ENCODE results near the gene XPC. TPM values are rescaled to one million over a fixed set of nuclear protein-coding genes. Genes with fewer than 3 reads are reported as not detected.

XPC gene
- total RNA-seq, 1 experiment from 2014 or later: 30.3 TPM

DNA sequence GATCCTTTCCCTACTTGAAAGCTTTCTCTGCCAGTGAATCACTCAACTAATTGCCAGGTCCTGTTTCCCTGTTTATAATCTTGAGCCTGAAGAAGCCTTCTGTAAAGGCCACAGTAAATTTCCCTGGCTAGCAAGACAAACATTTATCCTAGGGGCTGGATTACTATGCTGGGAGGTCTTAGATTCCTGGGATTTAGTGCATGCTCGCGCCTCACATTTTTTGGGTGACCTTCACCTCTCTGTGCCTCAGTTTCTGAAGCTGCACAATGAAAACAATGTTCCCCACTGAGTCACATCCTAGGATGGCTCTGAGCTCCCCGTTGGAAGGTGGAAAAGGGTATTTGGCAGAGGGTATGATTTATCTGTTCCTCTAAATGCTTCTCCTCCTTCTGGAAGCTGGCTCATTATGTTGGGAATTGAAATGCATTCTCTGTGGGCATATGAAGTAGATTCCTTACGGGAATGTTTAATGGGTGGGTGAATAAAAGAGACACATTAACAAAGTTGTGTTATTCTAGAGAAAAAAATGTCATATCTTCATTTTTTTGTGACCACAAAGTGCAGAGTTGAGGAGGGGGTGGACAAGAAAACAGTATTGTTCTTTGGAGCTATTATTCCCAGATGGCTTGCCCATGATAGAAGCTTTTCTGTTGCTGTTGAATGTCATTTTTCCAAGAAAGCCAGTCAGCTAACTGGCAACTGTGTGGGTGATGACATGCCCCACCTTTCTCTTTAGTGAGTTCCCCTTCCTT is 32.6 kb upstream of the XPC start:
- no peaks in the 10 kb centered on the region for H3K36me3 ChIP-seq (ENCODE audit: insufficient read depth, low read length)
- H3K4me3 ChIP-seq (ENCODE audit: low read length): no peak overlapping the region
- H3K4me1 ChIP-seq (ENCODE audit: low read length): no peaks in the 10 kb centered on the region
- H3K27ac ChIP-seq (ENCODE audit: low read length): no peak overlapping the region
- H4K20me1 ChIP-seq (ENCODE audit: insufficient read depth, low read depth, low read length): no peaks in the 10 kb centered on the region
- H3K9me3 ChIP-seq (ENCODE audit: low read length): no peaks in the 10 kb centered on the region
- H3K27me3 ChIP-seq (ENCODE audit: low read length): no peaks in the 10 kb centered on the region
- H3K9ac ChIP-seq (ENCODE audit: low read length): no peak overlapping the region
- no peak overlapping the region for H3K4me2 ChIP-seq (ENCODE audit: low read depth, low read length, poor library complexity, severe bottlenecking)
- H3K9me2 ChIP-seq (replicated peaks; ENCODE audit: insufficient read depth, low read length): no peaks in the 10 kb centered on the region
- no peaks in the 10 kb centered on the region for H3K79me2 ChIP-seq (ENCODE audit: low read length)
- DNase-seq: no peak
- H2AFZ ChIP-seq (ENCODE audit: low read length): no peak overlapping the region

DNA sequence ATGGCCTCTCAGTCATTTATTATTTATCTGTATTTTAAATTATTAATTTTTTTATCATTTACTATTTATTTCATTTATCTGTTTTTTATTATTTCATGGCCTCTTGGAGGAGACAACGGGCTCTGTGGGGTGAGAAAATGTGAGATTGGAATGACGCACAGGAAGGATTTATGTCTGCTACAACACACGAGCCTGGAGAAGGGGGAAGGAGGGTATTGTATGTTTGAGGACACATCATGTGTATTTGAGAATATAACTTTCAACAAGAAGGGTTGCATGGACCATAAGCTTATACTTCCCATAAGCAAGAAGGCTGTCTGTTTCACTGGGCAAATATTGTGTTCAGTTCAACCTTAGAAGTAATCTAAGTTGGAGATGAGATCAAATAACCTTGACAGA is 31.9 kb upstream of the XPC start:
- Histone ChIP-seq H3K4me1 (ENCODE audit: low read length) (no peaks in the 10 kb centered on the region), H3K36me3 (ENCODE audit: insufficient read depth, low read length) (no peaks in the 10 kb centered on the region), H3K79me2 (ENCODE audit: low read length) (no peaks in the 10 kb centered on the region), H3K9ac (ENCODE audit: low read length) (no peak overlapping the region), H2AFZ (ENCODE audit: low read length) (no peak overlapping the region), H3K4me3 (ENCODE audit: low read length) (no peak overlapping the region), H3K4me2 (ENCODE audit: low read depth, low read length, poor library complexity, severe bottlenecking) (no peak overlapping the region), H3K9me3 (ENCODE audit: low read length) (no peaks in the 10 kb centered on the region), H4K20me1 (ENCODE audit: insufficient read depth, low read depth, low read length) (no peaks in the 10 kb centered on the region), H3K9me2 (replicated peaks; ENCODE audit: insufficient read depth, low read length) (no peaks in the 10 kb centered on the region), H3K27me3 (ENCODE audit: low read length) (no peaks in the 10 kb centered on the region), H3K27ac (ENCODE audit: low read length) (no peak overlapping the region)
- no peak for DNase-seq

DNA sequence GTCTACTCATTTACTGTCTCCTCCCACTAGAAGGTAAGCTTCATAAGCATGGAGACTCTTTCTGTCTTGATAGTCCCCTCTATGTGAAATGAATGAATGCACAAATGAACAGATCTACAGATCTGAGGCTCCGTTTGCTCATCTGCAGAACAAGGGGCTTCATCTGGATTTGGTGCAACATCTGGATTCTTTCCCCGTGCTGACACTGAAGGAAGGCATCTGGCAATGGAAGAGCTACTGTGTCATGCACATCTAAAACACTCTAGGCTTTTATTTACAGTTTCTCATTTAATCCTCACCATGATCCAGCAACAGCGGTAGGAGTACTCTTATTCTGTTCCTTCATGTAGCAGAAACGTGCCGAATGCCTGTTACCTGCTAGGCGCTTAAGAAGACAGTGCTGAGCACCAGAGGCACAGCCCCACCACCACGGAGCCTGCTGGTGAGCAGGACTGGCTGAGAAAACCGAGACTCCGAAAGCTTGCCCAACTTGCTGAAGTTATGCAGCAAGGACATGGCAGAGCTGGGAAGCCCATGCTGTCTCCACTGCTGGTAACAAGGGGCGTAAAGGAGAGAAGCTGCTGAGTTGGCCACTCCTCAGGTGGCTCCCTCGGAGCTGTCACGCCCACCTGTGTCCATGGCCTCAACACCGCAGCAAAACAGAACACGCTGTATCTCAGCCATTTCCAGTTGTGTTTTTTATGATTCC is 31.3 kb upstream of the XPC start:
- DNase-seq: no peak
- Histone ChIP-seq H3K9ac (ENCODE audit: low read length) (no peak overlapping the region), H3K4me1 (ENCODE audit: low read length) (no peaks in the 10 kb centered on the region), H3K9me2 (replicated peaks; ENCODE audit: insufficient read depth, low read length) (no peaks in the 10 kb centered on the region), H3K79me2 (ENCODE audit: low read length) (no peaks in the 10 kb centered on the region), H3K4me3 (ENCODE audit: low read length) (no peak overlapping the region), H3K27me3 (ENCODE audit: low read length) (no peaks in the 10 kb centered on the region), H3K36me3 (ENCODE audit: insufficient read depth, low read length) (no peaks in the 10 kb centered on the region), H2AFZ (ENCODE audit: low read length) (no peak overlapping the region), H4K20me1 (ENCODE audit: insufficient read depth, low read depth, low read length) (no peaks in the 10 kb centered on the region), H3K27ac (ENCODE audit: low read length) (no peak overlapping the region), H3K9me3 (ENCODE audit: low read length) (no peaks in the 10 kb centered on the region), H3K4me2 (ENCODE audit: low read depth, low read length, poor library complexity, severe bottlenecking) (no peak overlapping the region)

- Histone ChIP-seq H3K4me3 (ENCODE audit: low read length) (no peak overlapping the region), H3K9ac (ENCODE audit: low read length) (no peak overlapping the region), H3K9me3 (ENCODE audit: low read length) (no peaks in the 10 kb centered on the region), H2AFZ (ENCODE audit: low read length) (no peak overlapping the region), H3K4me2 (ENCODE audit: low read depth, low read length, poor library complexity, severe bottlenecking) (no peak overlapping the region), H4K20me1 (ENCODE audit: insufficient read depth, low read depth, low read length) (no peaks in the 10 kb centered on the region), H3K4me1 (ENCODE audit: low read length) (no peaks in the 10 kb centered on the region), H3K79me2 (ENCODE audit: low read length) (no peaks in the 10 kb centered on the region), H3K36me3 (ENCODE audit: insufficient read depth, low read length) (no peaks in the 10 kb centered on the region), H3K27ac (ENCODE audit: low read length) (no peak overlapping the region), H3K27me3 (ENCODE audit: low read length) (no peaks in the 10 kb centered on the region), H3K9me2 (replicated peaks; ENCODE audit: insufficient read depth, low read length) (no peaks in the 10 kb centered on the region)
- DNase-seq: no peak
Observed at GRCh38 chr3:14208977-14209394, 30.6 kb upstream of the XPC start.

- H3K36me3 ChIP-seq (ENCODE audit: insufficient read depth, low read length): no peaks in the 10 kb centered on the region
- no peak overlapping the region for H3K27ac ChIP-seq (ENCODE audit: low read length)
- no peaks in the 10 kb centered on the region for H3K27me3 ChIP-seq (ENCODE audit: low read length)
- no peaks in the 10 kb centered on the region for H3K9me3 ChIP-seq (ENCODE audit: low read length)
- no peaks in the 10 kb centered on the region for H3K4me1 ChIP-seq (ENCODE audit: low read length)
- no peak overlapping the region for H3K9ac ChIP-seq (ENCODE audit: low read length)
- no peaks in the 10 kb centered on the region for H4K20me1 ChIP-seq (ENCODE audit: insufficient read depth, low read depth, low read length)
- no peaks in the 10 kb centered on the region for H3K9me2 ChIP-seq (replicated peaks; ENCODE audit: insufficient read depth, low read length)
- no peak overlapping the region for H3K4me2 ChIP-seq (ENCODE audit: low read depth, low read length, poor library complexity, severe bottlenecking)
- DNase-seq: no peak
- no peak overlapping the region for H3K4me3 ChIP-seq (ENCODE audit: low read length)
- H3K79me2 ChIP-seq (ENCODE audit: low read length): no peaks in the 10 kb centered on the region
- H2AFZ ChIP-seq (ENCODE audit: low read length): no peak overlapping the region
Observed at GRCh38 chr3:14208168-14208567, 29.8 kb upstream of the XPC start.

GRCh38 chr3:14206548-14207177 is 28.3 kb upstream of the XPC start:
- no peak for DNase-seq
- H3K9me3 ChIP-seq (ENCODE audit: low read length): no peaks in the 10 kb centered on the region
- H4K20me1 ChIP-seq (ENCODE audit: insufficient read depth, low read depth, low read length): no peaks in the 10 kb centered on the region
- H3K27ac ChIP-seq (ENCODE audit: low read length): no peak overlapping the region
- H2AFZ ChIP-seq (ENCODE audit: low read length): no peak overlapping the region
- H3K27me3 ChIP-seq (ENCODE audit: low read length): no peaks in the 10 kb centered on the region
- no peaks in the 10 kb centered on the region for H3K9me2 ChIP-seq (replicated peaks; ENCODE audit: insufficient read depth, low read length)
- no peaks in the 10 kb centered on the region for H3K4me1 ChIP-seq (ENCODE audit: low read length)
- no peak overlapping the region for H3K4me2 ChIP-seq (ENCODE audit: low read depth, low read length, poor library complexity, severe bottlenecking)
- no peak overlapping the region for H3K9ac ChIP-seq (ENCODE audit: low read length)
- H3K4me3 ChIP-seq (ENCODE audit: low read length): no peak overlapping the region
- no peaks in the 10 kb centered on the region for H3K36me3 ChIP-seq (ENCODE audit: insufficient read depth, low read length)
- no peaks in the 10 kb centered on the region for H3K79me2 ChIP-seq (ENCODE audit: low read length)

- Histone ChIP-seq H3K4me2 (ENCODE audit: low read depth, low read length, poor library complexity, severe bottlenecking) (no peak overlapping the region), H3K9me3 (ENCODE audit: low read length) (no peaks in the 10 kb centered on the region), H3K9me2 (replicated peaks; ENCODE audit: insufficient read depth, low read length) (no peaks in the 10 kb centered on the region), H3K36me3 (ENCODE audit: insufficient read depth, low read length) (peaks cover 2% of the 10 kb centered on the region; the same call in 1 of the 2 replicates), H2AFZ (ENCODE audit: low read length) (no peak overlapping the region), H3K79me2 (ENCODE audit: low read length) (no peaks in the 10 kb centered on the region), H3K4me3 (ENCODE audit: low read length) (no peak overlapping the region), H3K27me3 (ENCODE audit: low read length) (no peaks in the 10 kb centered on the region), H3K9ac (ENCODE audit: low read length) (no peak overlapping the region), H3K27ac (ENCODE audit: low read length) (no peak overlapping the region), H3K4me1 (ENCODE audit: low read length) (no peaks in the 10 kb centered on the region), H4K20me1 (ENCODE audit: insufficient read depth, low read depth, low read length) (peaks cover 6% of the 10 kb centered on the region; the same call in 1 of the 2 replicates)
- no peak for DNase-seq
Observed at GRCh38 chr3:14204515-14205284, 26.3 kb upstream of the XPC start.
